ENCODE measurements around the gene SPSB2. TPM values are rescaled to one million over a fixed set of nuclear protein-coding genes. Genes with fewer than 3 reads are reported as not detected.
A peak's percentile ranks its signal among the peaks of the same experiment; 100 is the strongest.

The SPSB2 gene
- total RNA-seq, 1 donor = 10.8 TPM

DNA sequence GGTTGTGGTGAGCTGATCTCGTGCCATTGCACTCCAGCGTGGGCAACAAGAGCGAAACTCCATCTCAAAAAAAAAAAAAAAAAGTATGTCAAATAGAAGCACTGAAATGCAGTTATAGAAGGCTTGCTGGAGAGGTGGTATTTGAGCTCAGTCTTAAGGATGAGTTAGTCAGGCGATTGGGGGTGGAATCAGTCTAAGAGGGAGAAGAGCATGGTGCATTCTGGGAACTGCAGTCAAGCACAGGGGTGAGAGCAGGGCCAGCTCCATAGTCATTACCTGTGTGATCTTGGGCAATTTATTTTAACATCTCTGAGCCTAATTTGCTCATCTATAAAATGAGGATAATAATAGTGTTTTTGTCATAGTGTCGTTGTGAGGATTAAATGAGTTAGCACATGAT, 38.2 kb downstream of the SPSB2 start:
- no peak for DNase-seq (ENCODE audit: low read depth in 2 of 3, low spot score in 2 of 3)

DNA sequence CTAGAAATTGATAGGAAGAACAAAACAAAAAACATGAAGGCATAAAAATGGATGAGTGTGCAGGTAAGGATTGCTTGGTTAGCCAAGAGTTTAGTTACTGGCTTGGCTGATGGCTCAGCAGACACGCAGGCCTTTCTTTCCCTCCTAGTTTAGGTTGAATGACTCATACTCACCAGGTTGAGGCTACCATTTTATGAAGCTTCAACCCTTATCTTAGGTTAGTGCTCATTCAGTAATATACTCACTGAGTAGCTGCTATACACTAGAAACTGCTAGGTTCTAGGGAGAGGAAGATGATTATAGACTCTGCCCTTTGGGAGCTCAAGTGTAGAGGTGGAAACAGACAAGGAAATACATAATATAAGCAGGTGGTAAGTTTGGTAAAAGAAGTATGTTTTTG, 38.8 kb downstream of the SPSB2 start:
- no peak for DNase-seq (ENCODE audit: low read depth in 2 of 3, low spot score in 2 of 3)

DNA sequence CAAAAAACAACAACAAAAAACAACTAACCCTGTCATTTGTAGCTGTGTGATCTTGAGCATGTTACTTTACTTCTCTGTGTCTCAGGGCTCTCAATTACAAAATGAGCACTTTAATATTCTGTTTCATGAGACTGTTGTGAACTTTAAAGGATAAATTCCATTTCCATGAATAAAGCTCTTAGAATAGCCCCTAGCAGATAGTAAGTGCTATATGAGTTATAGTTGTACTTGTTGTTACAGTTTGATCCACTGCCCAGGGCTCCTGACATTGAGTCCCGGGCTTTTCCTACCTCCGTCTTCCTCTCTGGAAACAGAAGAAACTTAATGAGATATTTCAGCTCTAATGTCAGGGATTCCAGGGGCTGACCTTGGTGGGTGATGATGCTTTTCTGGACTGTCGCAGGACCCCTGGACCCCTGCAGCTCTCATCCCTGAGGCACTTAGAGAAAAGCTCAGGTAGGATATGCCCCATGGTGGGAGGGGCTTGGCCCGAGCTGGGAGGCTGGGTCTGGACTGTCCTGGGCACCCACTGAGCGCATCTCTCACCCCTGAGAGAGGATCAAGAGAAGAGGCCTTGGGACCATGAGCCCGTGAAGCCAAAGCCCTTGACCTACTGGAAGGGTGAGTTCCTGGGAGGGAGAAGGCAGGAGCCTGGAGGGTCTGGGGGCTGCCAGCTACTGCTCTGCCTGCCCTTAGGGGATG, 39.8 kb downstream of the SPSB2 start:
- DNase-seq (ENCODE audit: low read depth in 2 of 3, low spot score in 2 of 3) = no peak

DNA sequence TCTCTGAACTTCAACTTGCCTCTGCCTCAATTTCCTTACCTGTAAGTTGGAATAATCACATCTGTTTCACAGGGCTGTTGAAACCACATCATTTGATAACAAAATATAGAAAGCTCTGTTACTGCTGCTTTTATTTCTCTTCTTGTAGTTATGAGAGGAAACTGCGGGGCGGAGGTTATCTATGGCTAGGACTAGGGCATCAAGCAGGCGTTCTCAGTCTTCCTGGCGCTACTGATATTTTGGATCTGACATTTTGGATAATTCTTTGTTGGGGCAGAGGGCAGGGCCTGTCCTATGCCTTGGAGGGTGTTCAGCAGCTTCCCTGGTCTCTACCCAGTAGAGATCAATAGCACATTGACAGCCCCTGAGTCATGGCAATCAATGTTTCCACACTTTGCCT, 41.0 kb downstream of the SPSB2 start:
- no peak for DNase-seq (ENCODE audit: low read depth in 2 of 3, low spot score in 2 of 3)

DNA sequence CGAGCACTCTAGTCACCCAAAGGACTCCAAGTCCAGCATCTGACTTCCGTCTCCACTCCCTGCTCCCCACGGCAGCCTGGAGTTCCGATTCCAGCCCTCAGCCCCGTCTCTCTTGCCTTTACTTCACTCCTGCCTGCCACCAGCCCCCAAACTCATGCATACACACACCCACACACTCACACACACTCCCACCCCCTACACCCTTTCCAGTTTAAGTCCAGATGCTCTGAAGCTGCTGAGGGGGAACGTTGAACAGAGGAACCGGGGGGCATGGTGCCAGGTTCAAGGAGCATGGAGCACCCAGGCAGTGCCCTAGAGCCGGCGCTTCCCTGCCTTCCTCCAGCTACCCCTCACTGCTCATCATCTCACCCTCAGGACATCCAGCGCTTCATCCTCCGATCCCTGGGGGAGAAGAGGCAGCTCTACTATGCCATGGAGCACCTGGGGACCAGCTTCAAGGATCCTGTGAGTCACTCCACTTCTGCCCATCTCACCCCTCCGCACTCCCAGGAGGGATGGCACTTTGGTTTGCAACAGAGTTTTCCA, 41.6 kb downstream of the SPSB2 start:
- DNase-seq (ENCODE audit: low read depth in 2 of 3, low spot score in 2 of 3) = no peak

DNA sequence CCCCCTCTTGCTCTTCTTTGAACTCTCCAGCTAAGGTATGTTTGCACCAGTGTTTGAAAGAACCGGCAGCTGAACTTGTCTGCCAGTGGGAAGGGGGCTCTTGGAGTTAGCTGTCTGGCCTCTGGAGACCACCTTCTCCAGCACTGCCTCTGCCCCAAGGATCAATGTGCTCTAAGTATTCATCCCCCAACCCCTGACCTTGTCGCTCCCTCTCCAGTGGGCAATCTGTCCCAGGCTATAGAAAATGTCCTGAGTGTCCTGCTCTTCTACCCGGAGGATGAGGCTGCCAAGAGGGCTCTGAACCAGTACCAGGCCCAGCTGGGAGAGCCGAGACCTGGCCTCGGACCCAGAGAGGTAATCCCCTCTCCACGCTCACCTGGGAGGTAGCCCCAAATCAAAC, 42.1 kb downstream of the SPSB2 start:
- no peak for DNase-seq (ENCODE audit: low read depth in 2 of 3, low spot score in 2 of 3)

DNA sequence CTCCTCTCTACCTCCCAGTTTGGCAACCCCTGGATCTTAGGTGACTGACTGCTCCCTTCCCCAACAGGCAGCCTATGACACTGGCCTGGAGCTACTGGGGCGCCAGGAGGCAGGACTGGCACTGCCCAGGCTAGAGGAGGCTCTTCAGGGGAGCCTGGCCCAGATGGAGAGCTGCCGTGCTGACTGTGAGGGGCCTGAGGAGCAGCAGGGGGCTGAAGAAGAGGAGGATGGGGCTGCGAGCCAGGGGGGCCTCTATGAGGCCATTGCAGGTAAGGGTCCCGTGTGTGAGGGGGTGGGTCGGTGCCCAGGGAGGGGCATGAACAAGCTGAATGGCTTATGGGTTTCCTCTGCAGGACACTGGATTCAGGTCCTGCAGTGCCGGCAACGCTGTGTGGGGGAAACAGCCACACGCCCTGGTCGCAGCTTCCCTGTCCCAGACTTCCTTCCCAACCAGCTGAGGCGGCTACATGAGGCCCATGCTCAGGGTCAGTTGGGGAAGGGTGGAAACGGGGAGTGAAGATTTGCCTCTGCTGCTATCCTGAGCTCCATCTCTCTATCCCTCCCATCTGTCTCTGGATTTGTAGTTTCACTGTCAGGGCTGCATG, 42.7 kb downstream of the SPSB2 start:
- DNase-seq (ENCODE audit: low read depth in 2 of 3, low spot score in 2 of 3) = no peak

DNA sequence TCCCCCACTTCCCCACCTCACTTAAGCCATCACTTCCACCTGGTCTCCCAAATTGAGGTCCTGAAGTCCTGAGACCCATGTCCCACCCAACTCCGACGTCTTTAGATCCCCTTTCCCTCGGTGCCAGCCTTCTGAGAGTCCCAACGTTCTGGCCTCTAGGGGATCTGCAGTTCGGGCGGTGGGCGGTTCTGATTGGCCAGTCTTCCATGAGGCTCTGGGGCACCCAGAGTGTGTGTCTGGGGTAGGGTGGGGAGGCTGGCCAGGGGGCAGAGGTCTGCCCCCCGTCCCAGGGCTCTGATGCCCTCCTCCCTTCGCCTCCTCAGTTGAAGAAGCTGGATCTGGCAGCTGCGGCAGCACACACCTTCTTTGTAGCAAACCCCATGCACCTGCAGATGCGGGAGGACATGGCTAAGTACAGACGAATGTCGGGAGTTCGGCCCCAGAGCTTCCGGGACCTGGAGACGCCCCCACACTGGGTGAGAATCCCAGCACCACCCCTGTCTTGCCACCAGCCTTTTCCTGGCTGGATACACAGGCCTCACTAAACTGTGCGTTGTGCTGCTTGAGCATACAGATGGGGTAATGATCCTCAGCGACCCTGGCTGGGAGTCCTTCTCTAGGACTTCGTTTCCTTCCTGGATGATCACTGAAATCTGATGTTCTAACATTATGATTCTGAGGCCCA, 43.4 kb downstream of the SPSB2 start:
- no peak for DNase-seq (ENCODE audit: low read depth in 2 of 3, low spot score in 2 of 3)

DNA sequence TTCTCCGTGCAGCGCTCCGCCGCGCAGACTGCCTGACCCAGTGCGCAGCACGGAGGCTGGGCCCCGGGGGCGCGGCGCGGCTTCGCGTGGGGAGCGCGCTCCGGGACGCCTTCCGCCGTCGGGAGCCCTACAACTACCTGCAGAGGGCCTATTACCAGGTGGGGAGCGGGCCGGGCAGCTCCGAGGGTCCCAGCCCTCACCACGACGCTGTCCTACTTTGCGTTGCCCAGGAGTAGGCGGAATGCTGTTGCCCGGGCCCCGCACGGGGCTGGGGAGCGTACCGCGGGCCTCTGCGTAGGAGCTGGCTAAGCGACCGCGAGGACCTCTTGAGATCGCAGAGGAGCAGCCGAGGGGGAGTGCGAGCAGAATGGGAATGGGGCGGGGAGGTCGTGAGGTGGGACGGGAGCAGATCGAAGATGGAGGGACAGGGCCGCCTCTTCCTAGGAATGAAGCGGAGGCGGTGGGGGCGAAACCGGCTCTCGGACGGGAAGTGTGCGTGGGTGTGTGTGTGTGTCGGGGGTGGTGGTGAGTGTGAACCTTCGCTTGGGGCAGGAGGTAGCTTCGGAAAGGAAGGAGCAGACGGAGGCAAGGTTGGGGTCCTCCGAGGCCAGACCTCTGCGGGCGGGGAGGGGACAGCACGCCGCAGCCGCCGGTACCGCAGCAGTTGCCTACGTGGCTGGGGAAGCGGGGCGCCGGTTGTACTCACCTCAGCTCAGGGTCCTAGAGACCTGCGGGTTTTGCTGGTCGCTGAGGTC, 44.1 kb downstream of the SPSB2 start:
- DNase-seq (ENCODE audit: low read depth in 2 of 3, low spot score in 2 of 3) = peak in 2 of 3 donors; percentile 62 to 70

DNA sequence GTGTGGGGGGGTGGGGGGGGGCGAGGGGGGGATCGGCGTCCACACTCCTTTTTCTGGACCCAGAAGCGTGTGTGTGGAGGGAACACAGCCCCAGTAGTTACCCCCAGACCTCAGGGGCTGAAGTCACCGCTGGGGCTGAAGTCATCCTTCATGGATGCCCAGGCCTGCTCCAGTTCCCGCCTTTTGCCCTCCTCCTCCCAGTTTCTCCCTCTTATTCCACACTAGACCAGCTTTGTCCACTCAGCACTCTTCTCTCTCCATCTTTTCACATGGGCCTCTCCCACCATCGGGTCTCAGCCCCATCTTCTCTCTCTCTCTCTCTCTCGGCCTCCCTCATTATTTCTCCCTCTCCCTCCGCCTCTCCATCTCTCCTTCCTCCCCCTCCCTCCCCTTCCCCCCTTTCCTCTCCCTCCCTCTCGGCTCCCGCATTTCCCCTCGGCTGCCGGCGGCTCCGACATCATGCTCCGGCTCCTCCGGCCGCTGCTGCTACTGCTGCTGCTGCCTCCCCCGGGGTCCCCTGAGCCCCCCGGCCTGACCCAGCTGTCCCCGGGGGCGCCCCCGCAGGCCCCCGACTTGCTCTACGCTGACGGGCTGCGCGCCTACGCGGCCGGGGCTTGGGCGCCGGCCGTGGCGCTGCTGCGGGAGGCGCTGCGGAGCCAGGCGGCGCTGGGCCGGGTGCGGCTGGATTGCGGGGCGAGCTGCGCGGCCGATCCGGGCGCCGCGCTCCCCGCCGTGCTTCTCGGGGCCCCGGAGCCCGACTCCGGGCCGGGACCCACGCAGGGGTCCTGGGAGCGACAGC, 44.9 kb downstream of the SPSB2 start, which contains the start of gene P3H3:
Gene P3H3, plus strand, starts transcription at position 426 of the 799 bp plus-strand sequence. Its CDS starts 34 bp downstream, at position 460.
- no peak for DNase-seq (ENCODE audit: low read depth in 2 of 3, low spot score in 2 of 3)

DNA sequence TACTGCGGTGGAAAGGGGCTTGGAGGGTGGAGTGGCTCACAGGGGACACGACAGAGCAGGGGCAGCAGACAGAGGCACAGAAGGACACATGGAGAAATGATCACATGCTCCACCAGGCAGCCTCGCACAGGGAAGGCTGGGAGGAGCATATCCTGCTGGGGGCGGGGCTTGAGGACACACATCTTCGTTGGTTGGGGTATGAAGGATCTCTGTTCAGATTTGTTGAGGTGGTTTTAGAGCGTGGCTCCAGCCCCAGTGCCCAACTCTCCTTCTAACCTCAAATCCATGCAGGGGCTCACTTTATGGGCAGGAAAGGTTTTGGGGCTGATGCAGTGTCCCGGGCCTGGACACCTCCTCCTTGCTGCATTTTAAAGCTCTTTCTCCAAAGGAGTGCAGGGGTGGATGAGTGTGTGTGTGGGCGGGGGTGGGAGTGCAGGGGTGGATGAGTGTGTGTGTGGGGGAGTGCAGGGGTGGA, 45.6 kb downstream of the SPSB2 start:
- DNase-seq (ENCODE audit: low read depth in 2 of 3, low spot score in 2 of 3) = no peak

DNA sequence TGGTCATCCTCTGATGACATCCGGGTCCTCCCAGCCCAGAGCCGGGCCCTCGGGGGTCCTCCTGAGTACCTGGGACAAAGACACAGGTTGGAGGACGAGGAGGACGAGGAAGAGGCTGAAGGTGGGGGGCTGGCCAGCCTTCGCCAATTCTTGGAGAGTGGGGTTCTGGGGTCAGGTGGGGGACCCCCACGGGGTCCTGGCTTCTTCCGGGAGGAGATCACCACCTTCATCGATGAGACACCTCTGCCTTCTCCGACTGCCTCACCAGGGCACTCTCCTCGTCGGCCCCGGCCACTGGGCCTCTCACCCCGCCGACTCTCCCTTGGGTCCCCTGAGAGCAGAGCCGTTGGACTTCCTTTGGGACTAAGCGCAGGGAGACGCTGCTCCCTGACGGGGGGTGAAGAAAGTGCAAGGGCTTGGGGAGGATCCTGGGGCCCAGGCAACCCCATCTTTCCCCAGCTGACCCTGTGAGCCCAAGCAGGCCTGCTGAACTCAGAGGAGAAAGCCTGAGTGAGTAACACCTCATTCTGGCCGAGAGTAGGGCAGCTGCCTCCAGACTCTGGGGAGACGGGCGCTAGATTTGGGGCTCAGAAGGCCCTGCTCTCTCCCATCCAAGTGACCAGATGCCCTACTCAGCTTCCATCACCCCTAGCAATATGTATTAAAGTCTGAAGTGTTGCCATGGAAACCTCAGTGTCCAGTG, 46.2 kb downstream of the SPSB2 start:
- DNase-seq (ENCODE audit: low read depth in 2 of 3, low spot score in 2 of 3) = no peak

DNA sequence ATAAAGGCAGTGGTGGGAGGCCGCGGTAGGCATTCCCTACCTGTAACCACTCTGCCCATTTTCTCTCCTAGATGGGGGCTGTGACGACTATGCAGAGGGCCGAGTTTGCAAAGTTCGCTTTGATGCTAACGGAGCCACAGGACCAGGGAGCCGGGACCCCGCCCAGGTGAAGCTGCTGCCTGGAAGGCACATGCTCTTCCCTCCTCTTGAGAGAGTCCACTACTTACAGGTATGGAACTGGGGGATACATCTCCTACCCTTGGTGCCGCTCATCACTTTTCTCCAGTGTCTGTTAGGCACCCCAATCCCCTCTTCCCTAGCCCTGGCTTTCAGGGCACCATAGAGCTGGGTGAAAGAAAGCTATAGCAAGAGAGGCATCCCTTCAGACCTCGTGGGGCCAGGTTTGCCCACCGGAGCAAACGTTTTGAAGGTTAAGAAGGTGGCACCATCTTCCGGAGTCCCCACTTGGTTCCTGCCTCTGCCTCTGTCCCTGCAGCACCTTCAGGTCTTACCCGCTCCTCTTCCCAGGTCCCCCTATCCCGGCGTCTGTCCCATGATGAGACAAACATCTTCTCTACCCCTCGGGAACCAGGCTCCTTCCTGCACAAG, 46.9 kb downstream of the SPSB2 start:
- no peak for DNase-seq (ENCODE audit: low read depth in 2 of 3, low spot score in 2 of 3)

DNA sequence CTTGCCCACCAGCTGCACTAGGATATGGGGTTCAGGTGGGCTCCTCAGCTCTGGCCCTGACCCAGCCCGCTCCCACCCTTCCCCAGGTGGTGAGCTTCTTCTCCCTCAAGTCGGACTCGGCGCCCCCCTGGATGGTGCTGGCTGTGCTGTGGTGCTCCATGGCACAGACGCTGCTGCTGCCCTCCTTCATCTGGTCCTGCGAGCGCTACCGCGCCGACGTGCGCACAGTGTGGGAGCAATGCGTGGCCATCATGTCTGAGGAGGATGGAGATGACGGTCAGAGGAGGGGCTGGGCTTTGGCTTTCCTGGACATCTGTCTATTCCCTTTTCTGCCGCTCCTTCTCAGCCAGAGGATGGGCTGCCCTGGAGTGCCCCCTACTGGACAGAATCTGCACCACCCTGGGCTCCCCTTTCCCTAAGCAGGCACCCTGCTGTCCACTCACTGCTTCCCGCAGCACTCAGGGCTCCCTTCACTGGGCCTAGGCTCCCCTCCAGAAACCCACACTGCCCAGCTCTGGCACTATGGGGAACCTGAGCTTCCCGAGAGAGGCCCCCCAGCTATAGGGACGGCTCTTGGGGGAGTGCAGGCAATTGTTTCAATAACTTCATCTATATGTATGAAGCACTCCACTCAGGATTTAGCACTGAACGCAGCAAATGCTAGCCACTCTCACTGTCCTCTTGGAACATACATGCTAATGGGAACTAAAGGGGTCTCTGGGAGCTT, 47.5 kb downstream of the SPSB2 start:
- peak; percentile 68 to 83 (median 73) for DNase-seq (ENCODE audit: low read depth in 2 of 3, low spot score in 2 of 3)

DNA sequence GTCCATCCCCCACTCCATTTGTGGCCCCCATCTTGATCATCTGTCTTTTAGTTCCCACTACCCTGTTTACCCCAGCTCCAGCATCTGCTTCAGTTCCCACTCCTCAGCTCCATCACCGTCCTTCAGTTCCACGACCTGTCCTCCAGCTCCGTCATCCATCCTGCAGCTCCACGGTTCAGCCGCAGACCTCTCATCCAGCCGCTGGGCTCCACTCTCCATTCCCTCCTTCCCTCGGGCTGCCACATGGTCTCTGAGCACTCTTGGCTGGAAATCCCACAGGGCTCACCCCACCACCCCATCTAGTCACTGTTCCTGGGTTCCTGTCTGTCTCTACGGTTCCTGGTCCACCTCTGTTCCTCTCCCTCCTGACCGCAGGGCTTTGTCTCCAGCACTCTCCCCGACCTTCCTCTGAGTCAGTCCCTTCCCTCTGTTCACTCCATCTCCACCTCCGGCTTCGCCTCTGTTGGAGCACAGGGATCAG, 48.2 kb downstream of the SPSB2 start:
- DNase-seq (ENCODE audit: low read depth in 2 of 3, low spot score in 2 of 3) = no peak

DNA sequence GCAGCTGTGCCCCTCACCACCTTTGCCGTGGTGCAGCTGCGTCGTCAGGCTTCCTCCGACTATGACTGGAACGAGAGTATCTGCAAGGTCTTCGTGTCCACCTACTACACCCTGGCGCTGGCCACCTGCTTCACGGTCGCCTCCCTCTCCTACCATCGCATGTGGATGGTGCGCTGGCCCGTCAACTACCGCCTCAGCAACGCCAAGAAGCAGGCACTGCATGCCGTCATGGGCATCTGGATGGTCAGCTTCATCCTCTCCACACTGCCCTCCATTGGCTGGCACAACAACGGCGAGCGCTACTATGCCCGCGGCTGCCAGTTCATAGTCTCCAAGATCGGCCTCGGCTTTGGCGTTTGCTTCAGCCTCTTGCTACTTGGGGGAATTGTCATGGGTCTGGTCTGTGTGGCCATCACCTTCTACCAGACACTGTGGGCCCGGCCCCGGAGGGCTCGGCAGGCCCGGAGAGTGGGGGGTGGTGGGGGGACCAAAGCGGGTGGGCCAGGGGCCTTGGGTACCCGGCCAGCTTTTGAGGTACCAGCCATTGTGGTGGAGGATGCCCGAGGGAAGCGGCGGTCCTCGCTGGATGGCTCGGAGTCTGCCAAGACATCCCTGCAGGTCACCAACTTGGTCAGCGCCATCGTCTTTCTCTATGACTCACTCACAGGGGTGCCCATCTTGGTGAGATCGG, 48.9 kb downstream of the SPSB2 start:
- DNase-seq (ENCODE audit: low read depth in 2 of 3, low spot score in 2 of 3) = no peak
